Mesenchymal stem cell (in vitro differentiated cells and primary cell): ENCODE measurements around the gene ACTRT2.

Experiments
- DNase-seq: peaks from one replicate; pipeline ENCODE4 v3.0.0-alpha.2; 2013
- H2AFZ ChIP-seq: one replicate; pipeline ENCODE4 v1.6.1; 2013; ENCODE audit warnings: low read depth, mild to moderate bottlenecking, control low read depth, inconsistent platforms, low read length, moderate library complexity
- H2AK5ac ChIP-seq: 2 replicates; pipeline ENCODE4 v1.6.1; 2013; ENCODE audit warnings: low read length, moderate library complexity, mild to moderate bottlenecking, inconsistent platforms; ENCODE audit not compliant: severe bottlenecking
- H2BK120ac ChIP-seq: one replicate; pipeline ENCODE4 v1.6.1; 2013; ENCODE audit warnings: low read depth, mild to moderate bottlenecking, inconsistent platforms, low read length, moderate library complexity
- H2BK12ac ChIP-seq, 2 experiments: one replicate each; pipeline ENCODE4 v1.6.1; 2013; ENCODE audit warnings: inconsistent platforms in 2 of 2, low read length in 2 of 2, mild to moderate bottlenecking in 2 of 2, moderate library complexity in 2 of 2, control low read depth in 1 of 2
- H2BK15ac ChIP-seq: one replicate; pipeline ENCODE4 v1.6.1; 2013; ENCODE audit warnings: mild to moderate bottlenecking, low read depth, inconsistent platforms; ENCODE audit not compliant: poor library complexity, severe bottlenecking
- H2BK5ac ChIP-seq: 2 replicates; pipeline ENCODE4 v1.6.1; 2013; ENCODE audit warnings: low read depth, mild to moderate bottlenecking, low read length, control low read depth, inconsistent platforms; ENCODE audit not compliant: poor library complexity, severe bottlenecking
- H3K14ac ChIP-seq, 2 experiments: one replicate each; pipeline ENCODE4 v1.6.1; 2013; ENCODE audit warnings: inconsistent platforms in 2 of 2, low read length in 2 of 2, control low read depth in 1 of 2, mild to moderate bottlenecking in 1 of 2, moderate library complexity in 1 of 2
- H3K18ac ChIP-seq, 2 experiments: one replicate each; pipeline ENCODE4 v1.6.1; 2013; ENCODE audit warnings: inconsistent platforms in 2 of 2, low read length in 2 of 2, control low read depth in 1 of 2, low read depth in 1 of 2, mild to moderate bottlenecking in 1 of 2
- H3K23ac ChIP-seq, 2 experiments: one replicate each; pipeline ENCODE4 v1.6.1; 2013; ENCODE audit warnings: inconsistent platforms in 2 of 2, low read length in 2 of 2, mild to moderate bottlenecking in 2 of 2, moderate library complexity in 2 of 2, control low read depth in 1 of 2
- H3K27ac ChIP-seq: 2 replicates; pipeline ENCODE4 v1.5.1; 2013; ENCODE audit warnings: mild to moderate bottlenecking, moderate library complexity, low read length, control low read depth, inconsistent platforms; ENCODE audit not compliant: poor library complexity, severe bottlenecking
- H3K27me3 ChIP-seq, 2 experiments: 2 replicates each; pipeline versions ENCODE4 v1.6.1 to v1.7.0; 2013; ENCODE audit warnings: low read length in 2 of 2, mild to moderate bottlenecking in 2 of 2, moderate library complexity in 2 of 2, control low read depth in 1 of 2, inconsistent platforms in 1 of 2; ENCODE audit not compliant: control insufficient read depth in 1 of 2, insufficient read depth in 1 of 2
- H3K36me3 ChIP-seq, 2 experiments: 2 replicates each; pipeline versions ENCODE4 v1.6.1 to v1.7.0; 2013; ENCODE audit warnings: low read length in 2 of 2, control low read depth in 1 of 2, inconsistent platforms in 1 of 2, low read depth in 1 of 2, mild to moderate bottlenecking in 1 of 2; ENCODE audit not compliant: insufficient read depth in 2 of 2, control insufficient read depth in 1 of 2
- H3K4ac ChIP-seq, 2 experiments: one replicate each; pipeline ENCODE4 v1.6.1; 2013; ENCODE audit warnings: inconsistent platforms in 2 of 2, low read length in 2 of 2, mild to moderate bottlenecking in 2 of 2, moderate library complexity in 2 of 2, control low read depth in 1 of 2, low read depth in 1 of 2
- H3K4me1 ChIP-seq: 2 replicates; pipeline ENCODE4 v1.6.1; 2013; ENCODE audit warnings: low read depth, low read length, control low read depth; ENCODE audit not compliant: control insufficient read depth, insufficient read depth
- H3K4me2 ChIP-seq: 2 replicates; pipeline ENCODE4 v1.6.1; 2013; ENCODE audit warnings: low read length, mild to moderate bottlenecking, inconsistent platforms; ENCODE audit not compliant: poor library complexity, severe bottlenecking
- H3K4me3 ChIP-seq, 2 experiments: 2 replicates each; pipeline versions ENCODE4 v1.5.1 to v1.7.0; 2013; ENCODE audit warnings: low read length in 2 of 2, mild to moderate bottlenecking in 2 of 2, control low read depth in 1 of 2, low read depth in 1 of 2; ENCODE audit not compliant: insufficient read depth in 1 of 2
- H3K79me1 ChIP-seq: replicated peaks from 2 replicates; pipeline ENCODE4 v1.6.1; 2013; ENCODE audit warnings: mild to moderate bottlenecking, control low read depth, low read length, inconsistent platforms; ENCODE audit not compliant: poor library complexity, severe bottlenecking
- H3K9ac ChIP-seq: 2 replicates; pipeline ENCODE4 v1.7.0; 2013; ENCODE audit warnings: mild to moderate bottlenecking, low read length, moderate library complexity
- H3K9me3 ChIP-seq: 2 replicates; pipeline ENCODE4 v1.7.0; 2013; ENCODE audit warnings: mild to moderate bottlenecking, low read length; ENCODE audit not compliant: control insufficient read depth
- H4K8ac ChIP-seq: one replicate; pipeline ENCODE4 v1.6.1; 2013; ENCODE audit warnings: inconsistent platforms, mild to moderate bottlenecking, low read length, moderate library complexity
- H4K91ac ChIP-seq: one replicate; pipeline ENCODE4 v1.6.1; 2013; ENCODE audit warnings: mild to moderate bottlenecking, low read length, inconsistent platforms
- WGBS: methylation state at CpG from one replicate; pipeline ENCODE4 v1.1.7; 2013; ENCODE audit warnings: mixed read lengths; 5-methylcytosine and 5-hydroxymethylcytosine counted together

The ACTRT2 gene

GRCh38 chr1:2980849-2981248 lies 40.4 kb upstream of the ACTRT2 start:
- no peak for DNase-seq
- Histone ChIP-seq H3K79me1 (no peaks in the 10 kb centered on the region), H3K4me2 (no peak overlapping the region), H3K27me3 (peaks cover 0 to 21% of the 10 kb centered on the region in 2 experiments), H3K9me3 (no peaks in the 10 kb centered on the region), H3K18ac (no peak overlapping the region), H2BK5ac (no peak overlapping the region), H2BK120ac (no peak overlapping the region), H4K91ac (no peak overlapping the region), H2BK12ac (no peak overlapping the region), H3K4me1 (no peaks in the 10 kb centered on the region), H3K4ac (no peak overlapping the region), H3K4me3 (no peak overlapping the region), H2AK5ac (no peak overlapping the region), H3K23ac (no peak overlapping the region), H3K14ac (no peak overlapping the region), H4K8ac (no peak overlapping the region), H3K36me3 (no peaks in the 10 kb centered on the region), H2AFZ (no peak overlapping the region), H2BK15ac (no peak overlapping the region), H3K27ac (no peak overlapping the region), H3K9ac (no peak overlapping the region)
- WGBS = 78% methylated on average over 12 of the region's 12 CpGs

GRCh38 chr1:2981388-2981787 lies 39.9 kb upstream of the ACTRT2 start:
- Histone ChIP-seq H3K27ac (no peak overlapping the region), H4K91ac (no peak overlapping the region), H3K4me3 (no peak overlapping the region), H2BK120ac (no peak overlapping the region), H3K4me1 (no peaks in the 10 kb centered on the region), H4K8ac (no peak overlapping the region), H2AFZ (no peak overlapping the region), H2BK5ac (no peak overlapping the region), H3K14ac (no peak overlapping the region), H2BK12ac (no peak overlapping the region), H3K36me3 (no peaks in the 10 kb centered on the region), H3K9ac (no peak overlapping the region), H2AK5ac (no peak overlapping the region), H3K4me2 (no peak overlapping the region), H3K9me3 (no peaks in the 10 kb centered on the region), H3K4ac (no peak overlapping the region), H3K79me1 (no peaks in the 10 kb centered on the region), H2BK15ac (no peak overlapping the region), H3K18ac (no peak overlapping the region), H3K27me3 (peaks cover 0 to 21% of the 10 kb centered on the region in 2 experiments), H3K23ac (no peak overlapping the region)
- 69% methylated on average over 6 of the region's 7 CpGs for WGBS
- no peak for DNase-seq

GRCh38 chr1:2981981-2982614 lies 39.2 kb upstream of the ACTRT2 start:
- Histone ChIP-seq H3K36me3 (no peaks in the 10 kb centered on the region), H3K9me3 (no peaks in the 10 kb centered on the region), H3K14ac (no peak overlapping the region), H2BK12ac (no peak overlapping the region), H3K27ac (no peak overlapping the region), H3K4me3 (no peak overlapping the region), H2BK120ac (no peak overlapping the region), H4K8ac (no peak overlapping the region), H2BK15ac (no peak overlapping the region), H2AFZ (no peak overlapping the region), H3K27me3 (peaks cover 0 to 21% of the 10 kb centered on the region in 2 experiments), H3K4me2 (no peak overlapping the region), H3K79me1 (no peaks in the 10 kb centered on the region), H3K18ac (no peak overlapping the region), H2AK5ac (no peak overlapping the region), H4K91ac (no peak overlapping the region), H3K4me1 (no peaks in the 10 kb centered on the region), H3K23ac (no peak overlapping the region), H2BK5ac (no peak overlapping the region), H3K4ac (no peak overlapping the region), H3K9ac (no peak overlapping the region)
- DNase-seq = no peak
- WGBS = 76% methylated on average over 19 of the region's 19 CpGs

- H3K27me3 ChIP-seq = peaks cover 0 to 21% of the 10 kb centered on the region in 2 experiments
- no peaks in the 10 kb centered on the region for H3K36me3 ChIP-seq
- H3K79me1 ChIP-seq = no peaks in the 10 kb centered on the region
- H2AK5ac ChIP-seq = no peak overlapping the region
- no peak overlapping the region for H4K91ac ChIP-seq
- DNase-seq = no peak
- H3K4me1 ChIP-seq = no peaks in the 10 kb centered on the region
- H3K4me3 ChIP-seq = no peak overlapping the region
- no peak overlapping the region for H3K4me2 ChIP-seq
- no peak overlapping the region for H3K9ac ChIP-seq
- H3K9me3 ChIP-seq = no peaks in the 10 kb centered on the region
- WGBS = 83% methylated on average over 30 of the region's 30 CpGs
- H3K4ac ChIP-seq = no peak overlapping the region
- H2BK5ac ChIP-seq = no peak overlapping the region
- no peak overlapping the region for H2BK15ac ChIP-seq
- no peak overlapping the region for H4K8ac ChIP-seq
- H2AFZ ChIP-seq = no peak overlapping the region
- no peak overlapping the region for H2BK12ac ChIP-seq
- no peak overlapping the region for H3K14ac ChIP-seq
- no peak overlapping the region for H3K18ac ChIP-seq
- no peak overlapping the region for H3K23ac ChIP-seq
- H2BK120ac ChIP-seq = no peak overlapping the region
- H3K27ac ChIP-seq = no peak overlapping the region
Measured at GRCh38 chr1:2982615-2983318, 38.5 kb upstream of the ACTRT2 start.
